Stimulated activated naive CD8-positive, alpha-beta T cell treated with anti-CD3 and anti-CD28 coated beads, Interleukin-15, amount 100 ng/mL, for 72 hours (primary cell): ENCODE measurements around the gene NR2F6.
A peak's percentile ranks its signal among the peaks of the same experiment; 100 is the strongest.

ENCODE experiments used
- ATAC-seq: fragments of 150-1000 bp; cut with Tn5 transposase; 2 replicates; pipeline ENCODE4 v1.10.0; 2021; ENCODE audit warnings: mild to moderate bottlenecking, moderate library complexity
- DNase-seq, 2 donors: peaks; one replicate each; pipeline ENCODE4 v3.0.0; 2021 to 2022
- H3K27ac Mint-ChIP-seq, 2 donors: one replicate each; pipeline ENCODE4 v1.8.0; 2022; ENCODE audit warnings: mild to moderate bottlenecking in 2 of 2, mixed read lengths in 2 of 2, moderate library complexity in 2 of 2
- H3K27me3 Mint-ChIP-seq: one replicate; pipeline ENCODE4 v1.8.0; 2022; ENCODE audit warnings: mixed read lengths
- H3K4me1 Mint-ChIP-seq: one replicate; pipeline ENCODE4 v1.8.0; 2022; ENCODE audit warnings: mild to moderate bottlenecking, mixed read lengths
- H3K4me3 Mint-ChIP-seq, 2 donors: one replicate each; pipeline ENCODE4 v1.8.0; 2022; ENCODE audit warnings: mild to moderate bottlenecking in 2 of 2, mixed read lengths in 2 of 2, moderate library complexity in 1 of 2
- H3K9me3 Mint-ChIP-seq, 2 donors: one replicate each; pipeline ENCODE4 v1.8.0; 2022; ENCODE audit warnings: mixed read lengths in 2 of 2

The NR2F6 gene

DNA sequence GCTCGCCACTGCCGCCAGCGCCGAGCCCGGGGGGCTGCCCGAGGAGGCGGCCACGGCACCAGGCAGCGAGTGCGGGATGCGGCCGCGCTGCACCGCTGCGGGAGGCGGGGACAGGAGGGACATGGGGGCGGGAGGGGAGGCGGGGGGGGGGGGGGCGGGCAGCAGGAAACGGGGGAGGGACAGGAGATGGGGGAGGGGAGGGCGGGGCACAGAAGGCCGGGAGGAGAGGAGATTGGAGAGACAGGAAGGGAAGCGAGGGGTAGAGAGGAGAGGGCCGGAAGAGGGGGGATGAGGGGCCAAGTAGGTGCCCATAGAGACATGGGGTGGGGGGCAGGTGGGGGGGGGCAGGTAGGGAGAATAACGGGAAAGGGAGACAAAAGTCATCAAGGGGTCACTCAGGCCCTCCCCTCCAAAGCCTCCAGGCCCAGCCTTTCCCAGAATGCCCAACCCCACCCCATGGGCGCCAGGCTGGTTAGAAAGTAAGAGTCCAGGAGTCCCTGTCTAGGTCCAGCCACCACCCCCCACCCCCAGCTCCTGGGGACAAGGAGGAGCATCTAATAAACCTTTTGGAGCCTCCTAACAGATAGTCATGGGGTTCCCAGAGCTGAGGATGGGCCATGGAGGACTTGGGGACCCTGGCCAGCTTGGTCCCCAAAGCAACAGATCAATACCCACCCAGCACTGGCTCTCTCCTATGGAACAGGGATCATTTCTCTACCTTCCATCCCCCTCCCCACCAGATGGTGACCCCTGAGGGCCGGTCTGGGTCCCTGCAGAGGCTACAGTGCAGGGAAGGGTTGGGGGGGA, 9.5 kb downstream of the NR2F6 start:
- ATAC-seq, result peak; percentile 54
- no peak for DNase-seq
- Mint-ChIP-seq H3K27ac (no peak overlapping the region), H3K4me1 (peaks cover 31% of the 10 kb centered on the region), H3K27me3 (no peaks in the 10 kb centered on the region), H3K4me3 (peak overlapping the region; percentile 85 to 88), H3K9me3 (no peaks in the 10 kb centered on the region)

GRCh38 chr19:17235300-17235970, 10.3 kb downstream of the NR2F6 start:
- ATAC-seq (peak; percentile 89), DNase-seq (peak; percentile 77 to 79)
- Mint-ChIP-seq H3K27me3 (no peaks in the 10 kb centered on the region), H3K27ac (peak overlapping the region; percentile 52 to 87), H3K9me3 (no peaks in the 10 kb centered on the region), H3K4me1 (peaks cover 31% of the 10 kb centered on the region), H3K4me3 (peak overlapping the region; percentile 85 to 88)

DNA sequence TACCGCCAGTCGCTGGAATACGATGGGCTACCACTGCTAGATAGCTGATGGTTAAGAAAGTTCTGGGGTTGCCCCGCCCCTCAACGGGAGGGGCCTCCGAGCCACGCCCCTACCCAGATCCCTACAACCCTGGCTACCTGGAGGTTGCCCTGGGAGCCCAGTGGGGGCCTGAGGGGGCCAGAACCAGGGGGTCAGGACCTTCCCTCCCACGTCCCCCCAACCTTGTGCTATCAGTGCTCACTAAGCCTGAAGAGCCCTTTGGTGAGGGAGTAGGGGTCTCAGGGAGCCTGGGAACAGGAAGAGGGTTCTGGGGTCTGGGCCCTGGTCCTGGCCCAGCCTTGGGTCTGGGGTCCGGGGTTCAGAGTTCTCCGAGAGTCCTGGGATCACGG, 10.8 kb downstream of the NR2F6 start:
- Mint-ChIP-seq H3K9me3 (no peaks in the 10 kb centered on the region), H3K4me3 (peak overlapping the region; percentile 85 to 88), H3K4me1 (peaks cover 31% of the 10 kb centered on the region), H3K27ac (peak overlapping the region; percentile 52 to 87), H3K27me3 (no peaks in the 10 kb centered on the region)
- ATAC-seq, result peak; percentile 78
- DNase-seq, result peak; percentile 56 to 70

DNA sequence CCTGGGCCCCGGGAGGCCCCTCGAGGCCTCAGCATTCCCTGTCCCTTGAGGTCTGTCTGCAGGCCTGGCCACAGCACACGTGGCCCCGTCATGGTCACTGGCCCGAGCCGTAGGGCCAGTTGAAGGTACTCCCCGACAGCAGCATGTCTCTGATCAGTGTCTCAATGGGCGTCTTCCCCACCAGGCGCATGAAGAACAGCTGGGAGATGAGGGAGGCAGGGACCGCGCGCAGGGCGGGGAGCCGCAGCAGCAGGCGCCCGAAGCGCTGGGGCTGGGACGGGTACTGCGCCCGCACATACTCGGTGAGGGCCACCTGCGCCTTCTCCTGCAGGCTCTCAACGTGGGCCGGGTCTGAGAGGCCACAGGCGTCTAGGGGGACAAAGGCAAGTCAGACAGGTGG, 13.5 kb downstream of the NR2F6 start:
- Mint-ChIP-seq H3K4me1 (peaks cover 32% of the 10 kb centered on the region), H3K27me3 (no peaks in the 10 kb centered on the region), H3K9me3 (no peaks in the 10 kb centered on the region), H3K4me3 (no peak overlapping the region), H3K27ac (no peak overlapping the region)
- DNase-seq (no peak), ATAC-seq (no peak)

- no peak overlapping the region for H3K4me3 Mint-ChIP-seq
- ATAC-seq (no peak), DNase-seq (no peak)
- no peak overlapping the region for H3K27ac Mint-ChIP-seq
- no peaks in the 10 kb centered on the region for H3K9me3 Mint-ChIP-seq
- peaks cover 36% of the 10 kb centered on the region for H3K4me1 Mint-ChIP-seq
- no peaks in the 10 kb centered on the region for H3K27me3 Mint-ChIP-seq
Measured at GRCh38 chr19:17229890-17230289, 15.8 kb downstream of the NR2F6 start.

GRCh38 chr19:17227798-17228367, 17.8 kb downstream of the NR2F6 start:
- Mint-ChIP-seq H3K9me3 (no peaks in the 10 kb centered on the region), H3K4me3 (no peak overlapping the region), H3K27ac (no peak overlapping the region), H3K27me3 (no peaks in the 10 kb centered on the region), H3K4me1 (peaks cover 17% of the 10 kb centered on the region)
- no peak for ATAC-seq
- DNase-seq, result no peak

DNA sequence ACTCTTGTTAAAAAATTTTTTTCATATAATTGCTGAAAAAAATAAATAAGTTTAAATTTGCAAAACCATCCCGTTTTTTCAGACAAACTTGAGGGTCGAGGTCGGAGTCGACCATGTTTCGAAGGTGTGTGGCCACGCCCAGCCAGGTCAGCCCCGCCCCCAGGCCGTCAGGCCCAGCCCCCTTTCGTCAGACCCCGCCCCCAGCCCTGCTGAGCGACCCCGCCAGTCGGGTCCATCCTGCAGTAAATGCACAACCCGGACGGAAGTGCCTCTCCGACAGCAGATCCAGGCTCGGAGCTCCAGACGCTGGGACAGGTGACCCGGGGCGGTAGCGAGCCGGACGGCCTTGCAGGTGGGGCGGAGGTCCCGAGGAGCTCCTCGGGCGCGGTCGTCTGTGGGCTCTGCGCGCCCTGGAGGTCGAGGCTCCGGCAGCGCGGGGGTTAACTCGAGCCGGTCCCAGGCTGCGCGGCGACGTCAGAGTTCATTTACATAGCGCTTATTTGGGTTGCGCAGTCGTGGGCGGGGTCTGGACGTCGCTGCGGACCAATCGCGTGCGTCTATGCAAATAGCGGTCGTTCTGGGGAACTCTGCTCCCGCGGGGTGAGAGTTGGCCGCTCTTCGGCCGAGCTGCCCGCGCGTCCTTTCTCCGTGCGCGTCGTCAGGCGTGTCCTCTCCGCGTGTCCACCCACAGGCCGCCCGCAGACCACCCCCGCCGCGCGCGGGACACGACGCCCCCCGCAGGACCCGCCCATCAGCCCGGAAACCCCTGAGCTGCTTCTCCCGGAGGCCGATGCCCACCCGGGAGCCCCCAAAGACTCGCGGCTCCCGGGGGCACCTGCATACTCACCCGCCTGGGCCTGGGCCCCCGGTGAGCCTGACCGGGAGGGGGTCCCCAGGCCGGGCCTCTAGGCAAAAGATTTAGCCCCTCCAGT, 19.5 kb downstream of the NR2F6 start, which contains the start of gene OCEL1:
Gene OCEL1, plus strand, starts transcription at position 225 of the 932 bp plus-strand sequence. Its CDS starts 22 bp downstream, at position 247.
- DNase-seq (peak; percentile 96 to 97), ATAC-seq (peak; percentile 96)
- peaks cover 8% of the 10 kb centered on the region for H3K4me1 Mint-ChIP-seq
- no peaks in the 10 kb centered on the region for H3K9me3 Mint-ChIP-seq
- H3K27ac Mint-ChIP-seq, result peak within 1 kb of the TSS; percentile 77 to 95
- H3K4me3 Mint-ChIP-seq, result peak within 1 kb of the TSS; percentile 85 to 91
- H3K27me3 Mint-ChIP-seq, result no peaks in the 10 kb centered on the region

DNA sequence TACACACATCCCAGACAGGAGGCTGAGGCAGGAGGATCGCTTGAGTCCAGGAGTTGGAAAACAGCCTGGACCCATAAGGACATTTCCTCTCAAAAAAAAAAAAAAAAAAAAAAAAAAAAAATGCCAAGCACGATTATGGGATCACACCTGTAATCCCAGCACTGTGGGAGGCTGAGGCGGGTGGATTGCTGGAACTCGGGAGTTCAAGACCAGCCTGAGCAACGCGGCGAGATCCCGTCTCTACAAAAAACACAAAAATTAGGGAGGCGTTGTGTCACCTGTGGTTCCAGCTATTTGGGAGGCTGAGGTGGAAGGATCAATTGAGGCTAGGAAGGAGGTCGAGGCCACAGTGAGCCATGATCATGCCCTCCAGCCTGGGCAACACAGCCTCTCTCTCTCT, 20.7 kb downstream of the NR2F6 start:
- no peaks in the 10 kb centered on the region for H3K9me3 Mint-ChIP-seq
- no peak for DNase-seq
- ATAC-seq, result no peak
- no peak overlapping the region for H3K27ac Mint-ChIP-seq
- peaks cover 8% of the 10 kb centered on the region for H3K4me1 Mint-ChIP-seq
- H3K27me3 Mint-ChIP-seq, result no peaks in the 10 kb centered on the region
- H3K4me3 Mint-ChIP-seq, result peak overlapping the region; percentile 48 to 91

DNA sequence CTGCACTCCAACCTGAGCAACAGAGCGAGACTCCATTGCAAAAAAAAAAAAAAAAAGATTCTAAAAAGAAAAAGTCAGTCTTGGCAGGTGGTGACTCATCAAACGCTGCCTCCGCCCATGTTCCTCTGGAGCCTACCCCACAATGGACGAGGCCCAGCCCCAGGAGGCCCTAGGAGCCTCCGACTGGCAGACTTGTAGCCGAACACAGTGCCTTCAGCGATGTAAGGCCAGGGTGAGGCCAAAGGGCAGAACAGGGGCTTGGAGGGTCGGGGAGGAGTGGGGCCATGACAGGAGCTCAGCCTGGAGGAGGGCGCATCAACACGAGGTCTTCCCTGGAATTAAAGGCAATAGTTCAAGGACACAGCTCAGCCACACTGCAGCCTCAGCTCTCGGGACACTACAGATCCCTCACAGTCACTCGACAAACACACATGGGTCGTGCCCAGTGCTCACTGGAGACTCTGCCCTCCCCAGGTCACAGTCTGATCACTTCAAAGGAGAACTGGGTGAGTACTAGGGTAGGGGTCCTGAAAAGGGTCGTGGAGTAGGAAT, 25.4 kb downstream of the NR2F6 start:
- H3K27me3 Mint-ChIP-seq, result no peaks in the 10 kb centered on the region
- H3K4me1 Mint-ChIP-seq, result peaks cover 26% of the 10 kb centered on the region
- no peak overlapping the region for H3K4me3 Mint-ChIP-seq
- H3K27ac Mint-ChIP-seq, result peak overlapping the region in 1 of 2 donors; percentile 71
- DNase-seq (no peak), ATAC-seq (no peak)
- no peaks in the 10 kb centered on the region for H3K9me3 Mint-ChIP-seq

- no peaks in the 10 kb centered on the region for H3K9me3 Mint-ChIP-seq
- ATAC-seq, result no peak
- peak overlapping the region in 1 of 2 donors; percentile 51 for H3K27ac Mint-ChIP-seq
- no peak for DNase-seq
- H3K4me1 Mint-ChIP-seq, result peaks cover 36% of the 10 kb centered on the region
- no peak overlapping the region for H3K4me3 Mint-ChIP-seq
- no peaks in the 10 kb centered on the region for H3K27me3 Mint-ChIP-seq
Measured at GRCh38 chr19:17219286-17219685, 26.4 kb downstream of the NR2F6 start.

- no peak for DNase-seq
- H3K27ac Mint-ChIP-seq, result no peak overlapping the region
- no peaks in the 10 kb centered on the region for H3K27me3 Mint-ChIP-seq
- ATAC-seq, result no peak
- H3K9me3 Mint-ChIP-seq, result no peaks in the 10 kb centered on the region
- H3K4me3 Mint-ChIP-seq, result peak overlapping the region; percentile 87 to 92
- H3K4me1 Mint-ChIP-seq, result peaks cover 39% of the 10 kb centered on the region
Measured at GRCh38 chr19:17216058-17216670, 29.6 kb downstream of the NR2F6 start.

DNA sequence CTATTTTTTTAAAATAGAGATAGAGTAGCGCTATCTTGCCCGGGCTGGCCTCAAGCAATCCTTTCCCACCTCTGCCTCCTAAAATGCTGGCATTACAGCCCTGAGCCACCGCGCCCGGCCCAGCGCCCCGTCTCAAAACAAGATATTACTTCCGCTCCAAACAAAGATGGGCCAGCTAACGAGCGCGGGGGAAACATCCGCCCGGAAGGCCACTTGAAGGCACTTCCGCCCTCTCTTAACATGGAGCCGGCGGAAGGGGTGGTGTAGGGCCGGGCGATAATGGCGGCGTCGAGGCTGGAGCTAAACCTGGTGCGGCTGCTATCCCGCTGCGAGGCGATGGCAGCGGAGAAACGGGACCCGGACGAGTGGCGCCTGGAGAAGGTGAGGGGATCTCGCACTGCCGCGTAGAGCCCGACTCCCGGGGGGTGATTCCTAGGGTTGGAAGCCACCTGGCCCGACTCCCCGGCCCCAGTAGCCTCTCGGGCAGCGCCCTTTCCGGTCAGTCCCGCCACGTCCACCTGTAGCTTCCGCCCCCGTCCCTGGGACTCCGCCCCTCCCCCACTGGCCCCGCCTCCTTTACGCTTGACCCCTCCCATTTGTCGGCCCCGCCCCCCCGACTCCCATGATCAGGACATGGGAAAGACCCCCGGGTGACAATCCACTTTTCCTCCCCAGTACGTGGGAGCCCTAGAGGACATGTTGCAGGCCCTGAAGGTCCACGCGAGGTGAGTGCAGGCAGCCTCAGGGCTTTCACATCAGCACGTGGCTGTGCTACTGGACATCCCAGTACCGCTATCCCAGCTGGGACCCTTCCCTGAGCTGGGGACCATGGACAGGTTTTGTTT, 30.4 kb downstream of the NR2F6 start, which contains the start of gene USE1:
Gene USE1, plus strand, starts transcription at position 231 of the 845 bp plus-strand sequence. Its CDS starts 49 bp downstream, at position 280.
- peak within 1 kb of the TSS; percentile 87 to 92 for H3K4me3 Mint-ChIP-seq
- ATAC-seq, result peak; percentile 97

DNA sequence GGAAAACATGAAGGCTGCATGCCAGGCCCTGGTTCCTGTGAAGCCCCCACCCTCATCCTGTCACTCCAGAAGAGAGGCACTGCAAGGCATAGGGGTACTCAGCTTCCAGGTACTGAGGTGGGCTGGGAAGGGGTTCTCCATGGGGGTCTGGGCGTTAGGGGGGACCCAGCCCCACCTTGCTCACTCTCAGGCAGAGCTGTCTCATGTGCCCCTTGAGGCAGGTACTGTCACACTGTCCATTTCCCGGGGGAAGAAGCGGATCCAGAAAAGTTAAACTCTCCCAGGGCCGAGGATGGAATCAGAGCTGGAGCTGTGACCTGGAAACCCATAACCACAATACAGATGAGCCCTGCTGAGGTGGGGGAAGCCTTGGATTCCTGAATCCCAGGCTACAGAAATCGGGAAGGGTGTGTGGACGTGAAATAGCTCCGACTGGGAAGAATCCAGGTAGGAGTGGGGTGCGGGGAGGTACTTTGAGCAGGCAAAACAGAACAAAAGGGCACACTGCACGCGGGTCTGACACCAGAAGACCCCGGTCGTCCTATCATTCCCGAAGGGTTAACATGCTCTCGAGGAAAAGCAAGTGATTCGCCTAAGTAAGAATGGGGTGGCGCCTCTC, 31.1 kb downstream of the NR2F6 start:
- Mint-ChIP-seq H3K27me3 (no peaks in the 10 kb centered on the region), H3K4me3 (peak overlapping the region; percentile 87 to 92), H3K27ac (peak overlapping the region; percentile 97 to 99), H3K4me1 (peaks cover 44% of the 10 kb centered on the region), H3K9me3 (no peaks in the 10 kb centered on the region)
- no peak for ATAC-seq
- DNase-seq, result no peak

More for the DNA sequence above, 30.4 kb downstream of the NR2F6 start, which contains the start of gene USE1:
- H3K27ac Mint-ChIP-seq, result peak within 1 kb of the TSS; percentile 97 to 99
- no peaks in the 10 kb centered on the region for H3K27me3 Mint-ChIP-seq
- DNase-seq, result peak; percentile 83 to 88
- H3K4me1 Mint-ChIP-seq, result peaks cover 40% of the 10 kb centered on the region
- no peaks in the 10 kb centered on the region for H3K9me3 Mint-ChIP-seq
